Calu3 (cell line): ENCODE measurements around the gene TARDBP. TPM values are rescaled to one million over a fixed set of nuclear protein-coding genes. Genes with fewer than 3 reads are reported as not detected.

ENCODE experiments used
- BruUV-seq: library from RNA; stranded (reverse); fragments of 400-500 nt; replicated peaks from 2 replicates; lab custom pipeline; 2021; lab: Mats Ljungman, UMichigan
- CTCF ChIA-PET: fragments of 300-600 bp; sonication (Branson Sonifier 250); formaldehyde crosslinking; loops from one replicate; lab custom pipeline; 2022; ENCODE audit warnings: antibody characterized with exemption; lab: Charles Lee
- DNase-seq: peaks from one replicate; pipeline ENCODE4 v3.0.0; 2022
- H3K27ac Mint-ChIP-seq: one replicate; pipeline ENCODE4 v1.8.0; 2022; ENCODE audit warnings: mixed read lengths; ENCODE audit not compliant: unreplicated experiment
- H3K27me3 Mint-ChIP-seq: one replicate; pipeline ENCODE4 v1.8.0; 2022; ENCODE audit warnings: mixed read lengths; ENCODE audit not compliant: unreplicated experiment
- H3K36me3 Mint-ChIP-seq: one replicate; pipeline ENCODE4 v1.8.0; 2022; ENCODE audit warnings: mild to moderate bottlenecking, moderate library complexity, mixed read lengths; ENCODE audit not compliant: insufficient read depth, unreplicated experiment
- H3K4me1 Mint-ChIP-seq: one replicate; pipeline ENCODE4 v1.8.0; 2022; ENCODE audit warnings: mild to moderate bottlenecking, low read depth, mixed read lengths; ENCODE audit not compliant: unreplicated experiment
- H3K4me3 Mint-ChIP-seq: one replicate; pipeline ENCODE4 v1.8.0; 2022; ENCODE audit warnings: mild to moderate bottlenecking, low read depth, moderate library complexity, mixed read lengths; ENCODE audit not compliant: unreplicated experiment
- H3K9me3 Mint-ChIP-seq: one replicate; pipeline ENCODE4 v1.8.0; 2022; ENCODE audit warnings: low read depth, mixed read lengths; ENCODE audit not compliant: unreplicated experiment
- intact Hi-C: fragments of 100-400 bp; cut with micrococcal nuclease; formaldehyde crosslinking; loops from one replicate; pipeline ENCODE4 v1.10.0; 2022; ENCODE audit not compliant: unreplicated experiment
- total RNA-seq: library from RNA; stranded (reverse); gene quantifications from 2 replicates; pipeline ENCODE4 v1.2.3, GENCODE V29; 2022
- TF ChIP-seq, protein P1 (sequence below): fragments of 200-600 bp; IDR thresholded peaks from one replicate; pipeline ENCODE4 v1.8.0; 2022; ENCODE audit warnings: antibody characterized with exemption; ENCODE audit not compliant: unreplicated experiment

Gene TARDBP
- total RNA-seq, 1 experiment from 2014 or later: 130 TPM

DNA sequence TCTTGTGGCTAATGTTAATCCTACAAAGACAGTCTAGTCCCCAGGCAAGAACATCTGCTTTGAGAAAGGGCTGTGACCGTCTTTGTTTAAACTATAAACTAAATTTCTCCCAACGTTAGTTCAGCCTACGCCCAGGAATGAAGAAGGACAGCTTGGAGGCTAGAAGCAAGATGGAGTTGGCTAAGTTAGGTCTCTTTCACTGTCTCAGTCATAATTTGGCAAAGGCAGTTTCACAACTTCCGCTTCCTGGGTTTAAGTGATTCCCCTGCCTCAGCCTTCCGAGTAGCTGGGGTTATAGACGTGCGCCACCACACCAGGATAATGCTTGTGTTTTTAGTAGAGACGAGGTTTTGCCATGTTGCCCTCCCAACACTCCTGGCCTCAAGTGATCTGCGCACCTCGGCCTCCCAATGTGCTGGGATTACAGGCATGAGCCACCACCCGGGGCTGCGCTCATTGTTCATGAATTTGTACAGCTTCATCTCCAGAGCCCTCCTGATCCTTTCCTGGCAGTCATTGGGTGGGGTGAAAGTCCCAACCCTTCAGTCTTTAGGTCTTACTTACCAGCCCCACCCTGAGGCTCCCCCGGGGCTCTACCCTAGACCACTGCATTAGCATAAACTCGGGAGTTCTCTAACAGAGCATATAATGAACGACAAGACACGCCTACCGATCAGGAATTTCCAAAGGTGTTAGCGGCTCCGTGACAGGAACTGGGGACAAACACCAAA, 39.5 kb downstream of the TARDBP start:
- no TSS peak for BruUV-seq
- DNase-seq: no peak
- H3K4me1 Mint-ChIP-seq: no peaks in the 10 kb centered on the region
- peak overlapping the region; percentile 36 for H3K27ac Mint-ChIP-seq
- H3K27me3 Mint-ChIP-seq: no peaks in the 10 kb centered on the region
- no peak overlapping the region for H3K4me3 Mint-ChIP-seq
- H3K9me3 Mint-ChIP-seq: no peaks in the 10 kb centered on the region
- H3K36me3 Mint-ChIP-seq: peaks cover 10% of the 10 kb centered on the region
- intact Hi-C loops: no loop called here
- CTCF ChIA-PET: no interaction called here
- TF ChIP-seq, protein P1, sequence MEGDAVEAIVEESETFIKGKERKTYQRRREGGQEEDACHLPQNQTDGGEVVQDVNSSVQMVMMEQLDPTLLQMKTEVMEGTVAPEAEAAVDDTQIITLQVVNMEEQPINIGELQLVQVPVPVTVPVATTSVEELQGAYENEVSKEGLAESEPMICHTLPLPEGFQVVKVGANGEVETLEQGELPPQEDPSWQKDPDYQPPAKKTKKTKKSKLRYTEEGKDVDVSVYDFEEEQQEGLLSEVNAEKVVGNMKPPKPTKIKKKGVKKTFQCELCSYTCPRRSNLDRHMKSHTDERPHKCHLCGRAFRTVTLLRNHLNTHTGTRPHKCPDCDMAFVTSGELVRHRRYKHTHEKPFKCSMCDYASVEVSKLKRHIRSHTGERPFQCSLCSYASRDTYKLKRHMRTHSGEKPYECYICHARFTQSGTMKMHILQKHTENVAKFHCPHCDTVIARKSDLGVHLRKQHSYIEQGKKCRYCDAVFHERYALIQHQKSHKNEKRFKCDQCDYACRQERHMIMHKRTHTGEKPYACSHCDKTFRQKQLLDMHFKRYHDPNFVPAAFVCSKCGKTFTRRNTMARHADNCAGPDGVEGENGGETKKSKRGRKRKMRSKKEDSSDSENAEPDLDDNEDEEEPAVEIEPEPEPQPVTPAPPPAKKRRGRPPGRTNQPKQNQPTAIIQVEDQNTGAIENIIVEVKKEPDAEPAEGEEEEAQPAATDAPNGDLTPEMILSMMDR: no peak

DNA sequence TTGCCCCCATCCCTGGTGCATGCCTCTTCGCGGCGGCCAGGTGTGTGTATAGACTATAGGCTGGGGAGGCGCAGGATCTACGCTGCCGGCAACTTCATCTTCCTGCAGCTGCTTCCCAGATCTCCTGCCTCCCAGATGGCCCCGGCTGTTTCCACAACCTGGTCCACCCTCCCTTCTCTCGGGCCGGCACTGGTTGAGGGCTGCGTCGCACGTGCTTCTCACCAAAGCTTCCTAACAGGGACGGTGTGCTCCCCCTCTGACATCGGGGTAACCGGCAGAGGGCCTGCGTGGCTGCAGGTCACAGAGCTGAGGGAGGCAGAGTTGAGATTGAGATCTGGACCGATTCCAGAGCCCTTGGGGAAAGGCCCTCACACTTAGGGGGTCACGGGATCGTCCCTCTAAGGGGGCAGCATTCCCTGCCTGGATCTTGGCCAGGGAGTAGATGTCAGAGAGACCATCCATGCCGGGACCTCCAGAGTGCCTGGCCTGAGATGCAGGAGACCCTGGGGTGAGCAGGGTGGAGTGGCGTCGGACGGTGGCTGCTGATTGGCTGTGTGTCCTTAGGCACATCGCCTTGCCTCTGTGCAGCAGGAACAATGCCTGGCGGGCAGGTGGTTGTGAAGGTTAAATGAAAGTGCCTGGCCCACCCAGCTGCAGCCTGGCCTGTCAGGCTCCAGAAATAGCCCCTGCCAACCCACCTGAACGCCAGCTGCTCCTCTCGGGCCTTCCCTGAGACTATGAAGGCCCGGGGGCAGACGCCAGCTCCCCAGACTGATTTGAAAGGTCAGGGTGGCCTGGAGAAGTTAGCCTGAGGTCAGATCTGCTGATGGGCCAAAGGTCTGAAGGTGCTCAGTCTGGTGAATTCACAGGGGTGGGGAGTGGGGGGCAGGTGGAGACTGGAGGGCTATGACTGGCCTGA, 40.6 kb downstream of the TARDBP start:
- CTCF ChIA-PET: no interaction called here
- no TSS peak for BruUV-seq
- Mint-ChIP-seq H3K27me3 (no peaks in the 10 kb centered on the region), H3K9me3 (no peaks in the 10 kb centered on the region), H3K27ac (no peak overlapping the region), H3K4me1 (no peaks in the 10 kb centered on the region), H3K36me3 (peaks cover 18% of the 10 kb centered on the region), H3K4me3 (no peak overlapping the region)
- TF ChIP-seq, protein P1: no peak
- intact Hi-C loops: no loop called here
- DNase-seq: no peak

DNA sequence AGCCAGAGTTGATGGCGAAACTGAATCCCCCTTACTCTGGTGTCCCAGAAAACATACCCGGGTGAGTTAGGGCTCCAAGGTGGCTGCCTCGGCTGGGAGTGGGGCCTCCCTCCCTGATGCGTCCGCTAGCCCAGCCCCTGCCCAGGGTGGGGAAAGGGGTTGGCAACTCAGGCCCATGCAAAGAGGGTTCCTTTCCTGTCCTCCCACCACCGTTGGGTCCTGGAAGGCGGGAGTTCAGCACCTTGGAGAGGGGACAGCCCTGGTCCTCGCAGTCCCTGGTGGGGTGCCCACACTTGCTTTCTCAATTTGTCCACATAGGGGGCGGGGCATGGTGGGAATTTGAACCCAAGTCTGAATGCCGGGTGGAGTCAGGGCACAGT, 41.3 kb downstream of the TARDBP start:
- Mint-ChIP-seq H3K27ac (no peak overlapping the region), H3K9me3 (no peaks in the 10 kb centered on the region), H3K4me3 (no peak overlapping the region), H3K27me3 (no peaks in the 10 kb centered on the region), H3K4me1 (no peaks in the 10 kb centered on the region), H3K36me3 (peaks cover 19% of the 10 kb centered on the region)
- TF ChIP-seq, protein P1: no peak
- CTCF ChIA-PET: no interaction called here
- no peak for DNase-seq
- intact Hi-C loops: no loop called here
- no TSS peak for BruUV-seq

DNA sequence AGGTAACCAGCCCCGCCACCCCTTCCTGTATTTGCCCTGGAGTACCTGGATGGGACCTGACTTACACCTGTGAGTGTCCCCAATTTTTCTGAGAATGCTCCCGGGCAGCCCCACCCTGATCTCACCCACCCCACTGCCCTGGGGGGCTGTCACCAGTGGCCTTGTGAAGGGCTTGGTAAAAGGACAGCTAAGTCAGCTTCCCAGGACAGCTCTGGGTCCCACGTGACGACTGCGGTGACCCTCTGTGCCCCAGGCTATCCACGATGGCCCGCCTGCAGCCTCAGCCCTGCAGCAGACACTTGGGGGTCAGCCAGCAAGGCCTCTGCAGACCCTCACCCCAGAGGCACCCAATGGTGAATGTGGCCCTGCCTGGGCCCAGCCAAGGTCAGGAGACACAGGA, 41.7 kb downstream of the TARDBP start:
- intact Hi-C loops: no loop called here
- Mint-ChIP-seq H3K27ac (no peak overlapping the region), H3K36me3 (peaks cover 23% of the 10 kb centered on the region), H3K4me3 (no peak overlapping the region), H3K9me3 (no peaks in the 10 kb centered on the region), H3K27me3 (no peaks in the 10 kb centered on the region), H3K4me1 (no peaks in the 10 kb centered on the region)
- DNase-seq: no peak
- CTCF ChIA-PET: no interaction called here
- no TSS peak for BruUV-seq
- TF ChIP-seq, protein P1: no peak
